ENCODE results near the gene STK39.

Gene STK39

GRCh38 chr2:167954495-167954894 is 292.9 kb downstream of the STK39 start:
- Histone ChIP-seq H3K27ac (ENCODE audit: low read depth, low read length) (no peak overlapping the region), H4K91ac (ENCODE audit: low read depth, low read length) (no peak overlapping the region), H4K8ac (ENCODE audit: low read depth, low read length) (no peak overlapping the region), H3K79me1 (ENCODE audit: low read length) (no peaks in the 10 kb centered on the region), H4K12ac (ENCODE audit: low read depth, low read length) (no peak overlapping the region), H3K4me2 (ENCODE audit: low read length) (no peak overlapping the region), H3K36me3 (ENCODE audit: control insufficient read depth in 1 of 2, insufficient read depth in 2 of 2, low read length in 2 of 2) (no peaks in the 10 kb centered on the region), H2AFZ (ENCODE audit: insufficient read depth, low read length, poor library complexity) (no peak overlapping the region), H2BK12ac (ENCODE audit: low read length) (no peak overlapping the region), H2BK120ac (ENCODE audit: insufficient read depth, low read length, poor library complexity) (no peak overlapping the region), H3K18ac (ENCODE audit: low read length) (no peak overlapping the region), H3K4ac (ENCODE audit: low read depth, low read length) (no peak overlapping the region), H3K79me2 (ENCODE audit: control insufficient read depth, insufficient read depth, low read length, poor library complexity) (no peaks in the 10 kb centered on the region), H2BK5ac (ENCODE audit: low read depth, low read length, poor library complexity) (no peak overlapping the region), H3K4me1 (ENCODE audit: control insufficient read depth in 1 of 2, insufficient read depth in 2 of 2, low read length in 2 of 2) (peaks cover 0 to 2% of the 10 kb centered on the region in 2 experiments), H3K9ac (ENCODE audit: low read length) (no peak overlapping the region), H3K27me3 (ENCODE audit: insufficient read depth, low read length) (no peaks in the 10 kb centered on the region), H3K4me3 (ENCODE audit: low read depth, low read length) (no peak overlapping the region), H3K23ac (ENCODE audit: low read length) (no peak overlapping the region), H3K9me3 (ENCODE audit: insufficient read depth, low read depth, low read length) (no peaks in the 10 kb centered on the region), H2AK5ac (ENCODE audit: low read length) (no peak overlapping the region), H3K14ac (ENCODE audit: low read length) (no peak overlapping the region)
- no CpG with 5 or more reads among the region's 2 CpGs for WGBS (ENCODE audit: extremely low coverage, insufficient coverage, insufficient read length)
- DNase-seq: no peak

- no peak overlapping the region for H3K4me3 ChIP-seq (ENCODE audit: low read depth, low read length)
- no peak overlapping the region for H2BK5ac ChIP-seq (ENCODE audit: low read depth, low read length, poor library complexity)
- H4K12ac ChIP-seq (ENCODE audit: low read depth, low read length): no peak overlapping the region
- H3K79me1 ChIP-seq (ENCODE audit: low read length): no peaks in the 10 kb centered on the region
- DNase-seq: no peak
- H3K9ac ChIP-seq (ENCODE audit: low read length): no peak overlapping the region
- no peak overlapping the region for H4K8ac ChIP-seq (ENCODE audit: low read depth, low read length)
- H2BK12ac ChIP-seq (ENCODE audit: low read length): no peak overlapping the region
- no peak overlapping the region for H2BK120ac ChIP-seq (ENCODE audit: insufficient read depth, low read length, poor library complexity)
- no peak overlapping the region for H3K23ac ChIP-seq (ENCODE audit: low read length)
- no peak overlapping the region for H3K27ac ChIP-seq (ENCODE audit: low read depth, low read length)
- peaks cover 0 to 2% of the 10 kb centered on the region in 2 experiments for H3K4me1 ChIP-seq (ENCODE audit: control insufficient read depth in 1 of 2, insufficient read depth in 2 of 2, low read length in 2 of 2)
- no peak overlapping the region for H2AK5ac ChIP-seq (ENCODE audit: low read length)
- H3K18ac ChIP-seq (ENCODE audit: low read length): no peak overlapping the region
- H2AFZ ChIP-seq (ENCODE audit: insufficient read depth, low read length, poor library complexity): no peak overlapping the region
- no peaks in the 10 kb centered on the region for H3K9me3 ChIP-seq (ENCODE audit: insufficient read depth, low read depth, low read length)
- no peak overlapping the region for H3K14ac ChIP-seq (ENCODE audit: low read length)
- no peak overlapping the region for H4K91ac ChIP-seq (ENCODE audit: low read depth, low read length)
- WGBS (ENCODE audit: extremely low coverage, insufficient coverage, insufficient read length): no CpG with 5 or more reads among the region's 3 CpGs
- no peak overlapping the region for H3K4ac ChIP-seq (ENCODE audit: low read depth, low read length)
- no peaks in the 10 kb centered on the region for H3K27me3 ChIP-seq (ENCODE audit: insufficient read depth, low read length)
- H3K79me2 ChIP-seq (ENCODE audit: control insufficient read depth, insufficient read depth, low read length, poor library complexity): no peaks in the 10 kb centered on the region
- no peaks in the 10 kb centered on the region for H3K36me3 ChIP-seq (ENCODE audit: control insufficient read depth in 1 of 2, insufficient read depth in 2 of 2, low read length in 2 of 2)
- H3K4me2 ChIP-seq (ENCODE audit: low read length): no peak overlapping the region
Measured at GRCh38 chr2:167953776-167954175, 293.6 kb downstream of the STK39 start.

DNA sequence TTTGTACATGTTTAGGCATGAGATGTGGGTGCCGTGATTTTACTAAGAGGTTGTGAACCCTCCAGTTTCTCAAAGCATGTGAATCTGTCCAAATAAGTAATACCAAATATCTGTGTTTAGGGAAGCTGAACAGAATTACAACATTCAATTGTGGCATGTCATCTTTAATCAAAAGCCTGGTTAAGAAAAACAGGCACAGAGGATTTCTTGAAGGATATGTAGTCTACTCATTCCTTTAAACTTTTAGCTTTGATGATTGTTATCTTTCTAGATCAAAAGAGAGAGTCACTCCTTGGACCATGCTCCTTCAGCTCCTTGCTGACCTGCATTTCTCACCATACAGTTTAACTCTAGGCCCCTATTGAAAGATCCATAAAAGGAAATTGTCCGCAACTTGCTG is 296.8 kb downstream of the STK39 start:
- Histone ChIP-seq H4K12ac (ENCODE audit: low read depth, low read length) (no peak overlapping the region), H3K18ac (ENCODE audit: low read length) (no peak overlapping the region), H2AK5ac (ENCODE audit: low read length) (no peak overlapping the region), H4K8ac (ENCODE audit: low read depth, low read length) (no peak overlapping the region), H3K9me3 (ENCODE audit: insufficient read depth, low read depth, low read length) (no peaks in the 10 kb centered on the region), H2BK120ac (ENCODE audit: insufficient read depth, low read length, poor library complexity) (no peak overlapping the region), H3K4ac (ENCODE audit: low read depth, low read length) (no peak overlapping the region), H3K27ac (ENCODE audit: low read depth, low read length) (no peak overlapping the region), H2BK12ac (ENCODE audit: low read length) (no peak overlapping the region), H3K14ac (ENCODE audit: low read length) (no peak overlapping the region), H3K23ac (ENCODE audit: low read length) (no peak overlapping the region), H3K79me2 (ENCODE audit: control insufficient read depth, insufficient read depth, low read length, poor library complexity) (no peaks in the 10 kb centered on the region), H3K9ac (ENCODE audit: low read length) (no peak overlapping the region), H3K4me3 (ENCODE audit: low read depth, low read length) (no peak overlapping the region), H2AFZ (ENCODE audit: insufficient read depth, low read length, poor library complexity) (no peak overlapping the region), H3K36me3 (ENCODE audit: control insufficient read depth in 1 of 2, insufficient read depth in 2 of 2, low read length in 2 of 2) (no peaks in the 10 kb centered on the region), H2BK5ac (ENCODE audit: low read depth, low read length, poor library complexity) (no peak overlapping the region), H3K4me1 (ENCODE audit: control insufficient read depth in 1 of 2, insufficient read depth in 2 of 2, low read length in 2 of 2) (peaks cover 0 to 2% of the 10 kb centered on the region in 2 experiments), H3K79me1 (ENCODE audit: low read length) (no peaks in the 10 kb centered on the region), H3K4me2 (ENCODE audit: low read length) (no peak overlapping the region), H4K91ac (ENCODE audit: low read depth, low read length) (no peak overlapping the region), H3K27me3 (ENCODE audit: insufficient read depth, low read length) (no peaks in the 10 kb centered on the region)
- no CpG with 5 or more reads among the region's 2 CpGs for WGBS (ENCODE audit: extremely low coverage, insufficient coverage, insufficient read length)
- DNase-seq: no peak

- Histone ChIP-seq H3K27me3 (ENCODE audit: insufficient read depth, low read length) (no peaks in the 10 kb centered on the region), H4K12ac (ENCODE audit: low read depth, low read length) (no peak overlapping the region), H3K79me2 (ENCODE audit: control insufficient read depth, insufficient read depth, low read length, poor library complexity) (no peaks in the 10 kb centered on the region), H3K79me1 (ENCODE audit: low read length) (no peaks in the 10 kb centered on the region), H4K91ac (ENCODE audit: low read depth, low read length) (no peak overlapping the region), H3K4me3 (ENCODE audit: low read depth, low read length) (no peak overlapping the region), H3K9me3 (ENCODE audit: insufficient read depth, low read depth, low read length) (peaks cover 1% of the 10 kb centered on the region), H3K9ac (ENCODE audit: low read length) (no peak overlapping the region), H3K23ac (ENCODE audit: low read length) (no peak overlapping the region), H3K14ac (ENCODE audit: low read length) (no peak overlapping the region), H2AK5ac (ENCODE audit: low read length) (no peak overlapping the region), H3K18ac (ENCODE audit: low read length) (no peak overlapping the region), H3K4ac (ENCODE audit: low read depth, low read length) (no peak overlapping the region), H2BK12ac (ENCODE audit: low read length) (no peak overlapping the region), H2AFZ (ENCODE audit: insufficient read depth, low read length, poor library complexity) (no peak overlapping the region), H3K4me2 (ENCODE audit: low read length) (no peak overlapping the region), H2BK5ac (ENCODE audit: low read depth, low read length, poor library complexity) (no peak overlapping the region), H4K8ac (ENCODE audit: low read depth, low read length) (no peak overlapping the region), H3K36me3 (ENCODE audit: control insufficient read depth in 1 of 2, insufficient read depth in 2 of 2, low read length in 2 of 2) (no peaks in the 10 kb centered on the region), H3K4me1 (ENCODE audit: control insufficient read depth in 1 of 2, insufficient read depth in 2 of 2, low read length in 2 of 2) (peaks cover 0 to 2% of the 10 kb centered on the region in 2 experiments), H2BK120ac (ENCODE audit: insufficient read depth, low read length, poor library complexity) (no peak overlapping the region), H3K27ac (ENCODE audit: low read depth, low read length) (no peak overlapping the region)
- no peak for DNase-seq
- WGBS (ENCODE audit: extremely low coverage, insufficient coverage, insufficient read length): no CpG with 5 or more reads among the region's 3 CpGs
Measured at GRCh38 chr2:167946441-167946841, 301.0 kb downstream of the STK39 start.

Measured in trophoblast cell (in vitro differentiated cells and primary cell).